NT2/D1 (cell line): ENCODE measurements around the gene MNDA.
A peak's percentile ranks its signal among the peaks of the same experiment; 100 is the strongest.
"Not testable (repeated sequence)": the region's sequence is repeated elsewhere in the genome, so short reads cannot be mapped to it uniquely, and the experiment has no call there.

Source experiments
- DNase-seq: peaks from one replicate; pipeline ENCODE4 v3.0.0-alpha.2; 2011; ENCODE audit warnings: low read depth, low spot score
- H3K27me3 ChIP-seq: 2 replicates; pipeline ENCODE4 v1.6.0; 2011; ENCODE audit warnings: mild to moderate bottlenecking; ENCODE audit not compliant: insufficient read length, insufficient read depth
- H3K36me3 ChIP-seq: 2 replicates; pipeline ENCODE4 v1.6.1; 2011; ENCODE audit warnings: mild to moderate bottlenecking, low read length, mixed read lengths; ENCODE audit not compliant: insufficient read depth, insufficient read length
- H3K4me1 ChIP-seq: 2 replicates; pipeline ENCODE4 v1.5.1; 2011; ENCODE audit not compliant: insufficient read depth, insufficient read length
- H3K4me3 ChIP-seq: 2 replicates; pipeline ENCODE4 v1.5.1; 2011; ENCODE audit warnings: low read depth; ENCODE audit not compliant: insufficient read length
- H3K9ac ChIP-seq: 2 replicates; pipeline ENCODE4 v1.6.0; 2011; ENCODE audit warnings: low read depth; ENCODE audit not compliant: insufficient read length
- H3K9me3 ChIP-seq: 2 replicates; pipeline ENCODE4 v1.5.1; 2011; ENCODE audit warnings: mild to moderate bottlenecking, low read length; ENCODE audit not compliant: insufficient read depth
- SUZ12 ChIP-seq: IDR thresholded peaks from 2 replicates; pipeline ENCODE4 v1.6.1; 2011; ENCODE audit not compliant: insufficient read length, insufficient read depth; ENCODE audit errors: extremely low read depth
- YY1 ChIP-seq: IDR thresholded peaks from 2 replicates; pipeline ENCODE4 v1.6.1; 2011; ENCODE audit not compliant: insufficient read length, insufficient read depth
- ZNF274 ChIP-seq: IDR thresholded peaks from 2 replicates; pipeline ENCODE4 v1.6.1; 2011; ENCODE audit warnings: mild to moderate bottlenecking, low read depth, low read length

MNDA gene

DNA sequence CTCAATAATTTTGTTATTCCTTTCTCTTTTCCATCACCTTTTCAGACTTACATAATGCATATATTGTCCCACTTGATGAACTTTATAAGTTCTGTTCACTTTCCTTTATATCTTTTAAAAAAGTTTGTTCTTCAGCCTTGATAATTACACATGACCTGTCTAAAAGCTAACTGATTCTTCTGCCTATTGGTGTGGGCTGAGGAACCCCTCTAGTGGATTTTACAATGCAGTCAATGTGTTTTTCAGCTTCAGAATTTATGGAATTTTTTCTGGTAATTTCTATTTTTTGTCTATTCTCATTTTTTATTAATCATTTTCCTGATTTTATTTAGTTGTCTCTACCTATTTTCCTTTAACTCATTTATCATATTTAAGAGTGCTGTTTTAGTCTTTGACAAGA, 7.5 kb downstream of the MNDA start:
- no peaks in the 10 kb centered on the region for H3K27me3 ChIP-seq
- no peaks in the 10 kb centered on the region for H3K36me3 ChIP-seq
- peaks cover 7% of the 10 kb centered on the region; the same call in 1 of the 2 replicates for H3K9me3 ChIP-seq
- no peak overlapping the region for H3K9ac ChIP-seq
- no peak overlapping the region for H3K4me3 ChIP-seq
- no peaks in the 10 kb centered on the region for H3K4me1 ChIP-seq
- DNase-seq: no peak
- TF ChIP-seq YY1 (no peak), ZNF274 (no peak), SUZ12 (no peak)

- Histone ChIP-seq H3K9me3 (peaks cover 7% of the 10 kb centered on the region; the same call in 1 of the 2 replicates), H3K4me1 (no peaks in the 10 kb centered on the region)
Observed at GRCh38 chr1:158839566-158839965, 8.4 kb downstream of the MNDA start.

DNA sequence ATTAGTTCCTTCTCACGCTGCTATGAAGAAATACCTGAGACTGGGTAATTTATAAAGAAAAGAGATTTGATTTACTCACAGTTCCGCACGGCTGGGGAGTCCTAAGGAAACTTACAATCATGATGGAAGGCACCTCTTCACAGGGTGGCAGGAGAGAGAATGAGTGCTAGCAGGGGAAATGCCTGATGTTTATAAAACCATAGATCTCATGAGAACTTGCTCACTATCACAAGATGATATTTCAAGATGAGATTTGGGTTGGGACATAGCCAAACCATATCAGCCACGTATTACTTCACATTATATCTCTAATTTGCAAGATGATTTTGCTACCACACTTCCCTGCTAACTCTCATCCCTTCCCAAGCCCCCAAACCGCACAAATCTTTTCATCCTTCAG, 9.1 kb downstream of the MNDA start:
- no peak overlapping the region for H3K9ac ChIP-seq
- H3K9me3 ChIP-seq: peaks cover 7% of the 10 kb centered on the region; the same call in 1 of the 2 replicates
- H3K36me3 ChIP-seq: no peaks in the 10 kb centered on the region
- TF ChIP-seq ZNF274 (no peak), YY1 (no peak), SUZ12 (no peak)
- DNase-seq: no peak
- H3K27me3 ChIP-seq: no peaks in the 10 kb centered on the region
- no peak overlapping the region for H3K4me3 ChIP-seq
- no peaks in the 10 kb centered on the region for H3K4me1 ChIP-seq

More at GRCh38 chr1:158839566-158839965, 8.4 kb downstream of the MNDA start:
- TF ChIP-seq ZNF274 (no peak), SUZ12 (no peak), YY1 (no peak)
- Histone ChIP-seq H3K36me3 (no peaks in the 10 kb centered on the region), H3K4me3 (no peak overlapping the region), H3K9ac (no peak overlapping the region), H3K27me3 (no peaks in the 10 kb centered on the region)
- DNase-seq: no peak

- TF ChIP-seq ZNF274 (no peak), YY1 (no peak), SUZ12 (no peak)
- Histone ChIP-seq H3K4me3 (no peak overlapping the region), H3K4me1 (no peaks in the 10 kb centered on the region), H3K9ac (no peak overlapping the region), H3K9me3 (no peaks in the 10 kb centered on the region), H3K27me3 (no peaks in the 10 kb centered on the region), H3K36me3 (no peaks in the 10 kb centered on the region)
- DNase-seq: peak; percentile 80
Observed at GRCh38 chr1:158864595-158864994, 33.4 kb downstream of the MNDA start.

DNA sequence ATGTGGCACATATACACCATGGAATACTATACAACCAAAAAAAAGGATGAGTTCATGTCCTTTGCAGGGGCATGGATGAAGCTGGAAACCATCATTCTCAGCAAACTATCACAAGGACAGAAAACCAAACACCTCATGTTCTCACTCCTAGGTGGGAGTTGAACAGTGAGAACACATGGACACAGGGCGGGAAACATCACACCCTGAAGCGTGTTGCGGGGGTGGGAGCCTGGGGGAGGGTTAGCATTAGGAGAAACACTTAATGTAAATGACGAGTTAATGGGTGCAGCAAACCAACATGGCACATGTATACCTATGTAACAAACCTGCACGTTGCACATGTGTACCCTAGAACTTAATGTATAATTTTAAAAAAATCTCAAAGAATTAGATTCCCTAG, 39.3 kb downstream of the MNDA start:
- H3K36me3 ChIP-seq, DNase-seq, H3K4me1 ChIP-seq, H3K9ac ChIP-seq, H3K4me3 ChIP-seq, H3K9me3 ChIP-seq, H3K27me3 ChIP-seq: not testable (repeated sequence)

GRCh38 chr1:158873141-158873540, 42.0 kb downstream of the MNDA start:
- no peak for DNase-seq
- Histone ChIP-seq H3K4me1 (no peaks in the 10 kb centered on the region), H3K27me3 (no peaks in the 10 kb centered on the region), H3K9me3 (no peaks in the 10 kb centered on the region), H3K36me3 (no peaks in the 10 kb centered on the region), H3K9ac (no peak overlapping the region), H3K4me3 (no peak overlapping the region)
- TF ChIP-seq ZNF274: no peak
- TF ChIP-seq SUZ12: no peak
- TF ChIP-seq YY1: no peak

GRCh38 chr1:158893654-158894053, 62.5 kb downstream of the MNDA start:
- Histone ChIP-seq H3K9me3 (no peaks in the 10 kb centered on the region), H3K4me1 (no peaks in the 10 kb centered on the region), H3K27me3 (no peaks in the 10 kb centered on the region), H3K36me3 (no peaks in the 10 kb centered on the region), H3K9ac (no peak overlapping the region), H3K4me3 (no peak overlapping the region)
- DNase-seq: no peak
- TF ChIP-seq SUZ12 (no peak), YY1 (no peak), ZNF274 (no peak)

DNA sequence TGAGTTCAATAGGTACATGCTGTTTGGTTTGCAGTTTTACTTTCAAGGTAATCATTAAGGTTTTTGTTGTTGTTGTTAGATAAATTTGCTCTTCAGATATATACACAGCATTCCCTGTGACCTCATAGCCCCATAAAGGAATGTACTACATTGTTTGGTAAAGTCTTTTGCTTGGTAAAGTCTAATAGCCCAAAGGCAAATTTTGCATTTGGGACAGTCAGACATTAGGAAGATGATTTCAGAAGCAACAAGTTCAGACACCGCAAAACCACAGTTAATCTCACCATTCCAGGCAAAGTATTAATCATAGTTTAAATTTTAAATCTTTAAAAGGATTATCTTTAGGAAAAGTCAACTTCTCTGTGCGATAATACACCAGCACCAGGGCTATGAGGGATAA, 67.6 kb downstream of the MNDA start:
- no peaks in the 10 kb centered on the region for H3K36me3 ChIP-seq
- H3K9me3 ChIP-seq: no peaks in the 10 kb centered on the region
- no peak overlapping the region for H3K4me3 ChIP-seq
- no peaks in the 10 kb centered on the region for H3K4me1 ChIP-seq
- no peaks in the 10 kb centered on the region for H3K27me3 ChIP-seq
- no peak overlapping the region for H3K9ac ChIP-seq
- DNase-seq: no peak
- TF ChIP-seq ZNF274 (no peak), YY1 (no peak), SUZ12 (no peak)
